Renal cortical epithelial cell (primary cell): Measurements from ENCODE around the gene PRAMEF11. TPM values are rescaled to one million over a fixed set of nuclear protein-coding genes. Genes with fewer than 3 reads are reported as not detected.
"Not testable (repeated sequence)": the region's sequence is repeated elsewhere in the genome, so short reads cannot be mapped to it uniquely, and the experiment has no call there.

Source experiments
- DNase-seq: peaks from one replicate; pipeline ENCODE4 v3.0.0-alpha.2; 2011; ENCODE audit warnings: low read depth
- total RNA-seq: library from RNA; depleted of rRNA; stranded (reverse); fragments of >200 nt; gene quantifications from 2 replicates; pipeline ENCODE4 v1.2.3, GENCODE V29; 2014

The PRAMEF11 gene
- not detected in 2 replicates for total RNA-seq

DNA sequence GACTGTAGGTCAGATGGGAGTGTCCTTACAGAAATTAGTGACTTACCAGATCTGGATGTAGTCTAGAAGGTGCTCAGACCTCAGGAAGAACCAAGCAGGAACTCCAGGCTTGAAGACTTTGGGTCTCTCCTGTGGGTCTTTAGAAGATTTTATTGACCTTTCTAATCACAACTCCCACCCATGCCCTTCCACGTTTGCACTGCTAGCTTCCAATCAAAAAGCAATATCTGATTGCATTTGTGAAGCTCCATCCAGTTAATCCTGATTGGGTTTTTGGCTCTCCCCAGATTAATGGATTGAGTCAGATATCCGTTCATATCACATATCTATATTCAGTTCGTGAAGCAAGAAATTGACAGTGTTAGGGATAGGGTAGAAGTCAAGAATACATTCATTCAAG lies at the start of gene PRAMEF11:
PRAMEF11 (minus strand) TSS at position 101 of the 400 bp plus-strand sequence. CDS start 2,621 bp downstream, outside the sequence.
- DNase-seq, result not testable (repeated sequence)

DNA sequence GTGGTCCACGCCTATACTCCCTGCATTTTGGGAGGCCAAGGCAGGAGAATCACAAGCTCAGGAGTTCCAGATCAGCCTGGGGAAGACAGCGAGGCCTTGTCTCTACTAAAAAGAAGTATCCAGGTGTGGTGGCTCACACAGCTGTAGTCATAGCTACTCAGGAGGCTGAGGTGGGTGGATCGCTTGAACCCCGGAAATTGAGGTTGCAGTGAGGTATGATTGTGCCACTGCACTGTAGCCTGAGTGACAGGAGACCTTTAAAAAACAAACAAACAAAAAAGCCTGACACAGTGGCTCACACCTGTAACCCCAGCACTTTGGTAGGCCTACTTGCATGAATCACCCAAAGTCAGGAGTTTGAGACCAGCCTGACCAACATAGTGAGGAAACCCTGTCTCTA lies 47.2 kb upstream of the PRAMEF11 start:
- DNase-seq, result not testable (repeated sequence)

DNA sequence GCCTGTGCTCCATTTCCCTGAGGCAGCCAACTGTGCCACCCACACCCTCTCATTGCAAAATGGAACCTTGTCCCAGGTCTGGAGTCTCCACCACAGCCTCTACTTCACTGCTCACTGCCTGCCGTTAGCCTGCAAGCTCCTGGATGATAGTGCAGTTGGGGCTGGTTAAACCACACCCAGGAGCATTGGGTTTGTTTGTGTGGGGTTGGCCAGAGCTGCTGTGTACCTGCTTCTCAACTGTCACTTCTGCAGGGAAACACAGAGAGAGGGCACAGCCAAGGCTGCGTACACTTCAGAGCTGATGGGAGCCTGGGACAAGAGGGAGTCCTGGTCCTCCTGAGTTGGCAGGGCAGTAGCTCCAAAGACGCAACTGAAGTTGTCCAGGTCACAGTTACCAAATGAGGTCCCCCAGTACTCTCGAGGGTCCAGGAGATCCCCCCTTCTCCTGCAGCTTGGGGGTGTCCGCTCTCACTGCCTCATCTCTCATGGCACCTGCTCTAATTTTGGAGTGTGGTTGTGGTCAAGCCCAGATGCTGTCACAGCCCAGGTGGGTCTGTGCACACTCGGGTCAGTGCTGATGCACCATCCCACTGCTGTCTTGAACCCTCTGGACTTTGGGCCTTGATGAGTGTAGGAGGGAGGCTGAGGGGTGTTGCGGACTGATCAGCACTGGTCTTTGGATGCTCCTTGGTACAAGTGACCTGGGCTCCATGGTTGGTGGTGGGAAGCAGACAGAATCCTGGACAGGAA lies 32.1 kb upstream of the PRAMEF11 start:
- not testable (repeated sequence) for DNase-seq

DNA sequence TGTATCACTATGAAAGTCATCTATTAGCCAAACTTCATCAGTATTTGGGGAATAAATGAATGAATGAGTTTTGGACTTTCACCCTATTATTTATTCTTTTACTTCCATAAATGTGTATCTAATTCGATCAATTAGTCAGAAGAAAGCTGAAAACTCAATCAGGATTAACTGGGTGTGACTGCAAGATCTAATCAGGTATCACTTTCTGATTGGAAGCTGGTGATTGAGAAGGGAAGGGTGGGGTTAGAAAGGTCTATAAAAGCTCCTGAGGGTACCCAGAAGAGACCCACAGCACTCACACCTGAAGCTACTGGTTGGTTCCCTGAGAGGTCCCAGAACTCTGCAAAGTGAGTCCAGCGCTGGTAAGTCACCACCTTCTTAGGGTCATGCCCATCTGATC lies 25.6 kb upstream of the PRAMEF11 start, which contains the start of gene PRAMEF2:
PRAMEF2 (plus strand) TSS at position 301 of the 400 bp plus-strand sequence. CDS start 1,924 bp downstream, outside the sequence.
- not testable (repeated sequence) for DNase-seq

DNA sequence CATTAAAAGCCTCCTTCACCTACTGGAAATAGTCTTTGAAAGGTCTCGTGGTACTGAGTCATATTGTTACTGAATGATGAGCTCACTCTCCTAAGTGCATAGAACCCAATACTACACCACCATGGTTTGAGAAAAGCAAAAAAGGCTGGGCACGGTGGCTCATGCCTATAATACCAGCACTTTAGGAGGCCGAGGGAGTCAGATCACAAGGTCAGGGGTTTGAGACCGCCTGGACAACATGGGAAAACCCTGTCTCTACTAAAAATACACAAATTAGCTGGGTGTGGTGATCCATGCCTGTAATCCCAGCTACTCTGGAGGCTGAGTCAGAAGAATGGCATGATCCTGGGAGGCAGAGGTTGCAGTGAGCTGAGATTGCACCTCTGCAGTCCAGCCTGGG lies 20.6 kb upstream of the PRAMEF11 start:
- DNase-seq, result no peak

DNA sequence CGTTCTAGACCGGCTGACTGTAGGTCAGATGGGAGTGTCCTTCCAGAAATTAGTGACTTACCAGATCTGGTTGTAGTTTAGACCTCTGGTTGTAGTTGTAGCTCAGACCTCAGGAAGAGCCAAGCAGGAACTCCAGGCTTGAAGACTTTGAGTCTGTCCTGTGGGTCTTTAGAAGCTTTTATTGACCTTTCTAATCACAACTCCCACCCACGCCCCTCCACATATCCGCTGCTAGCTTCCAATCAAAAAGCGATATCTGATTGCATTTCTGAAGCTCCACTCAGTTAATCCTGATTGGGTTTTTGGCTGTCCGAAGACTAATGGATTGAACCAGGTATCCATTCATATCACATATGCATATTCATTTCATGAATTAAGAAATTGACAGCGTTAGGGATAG lies 17.4 kb upstream of the PRAMEF11 start, which contains the start of gene HNRNPCL1:
HNRNPCL1 (minus strand) TSS at position 101 of the 400 bp plus-strand sequence. CDS start 431 bp downstream, outside the sequence.
- DNase-seq, result not testable (repeated sequence)

DNA sequence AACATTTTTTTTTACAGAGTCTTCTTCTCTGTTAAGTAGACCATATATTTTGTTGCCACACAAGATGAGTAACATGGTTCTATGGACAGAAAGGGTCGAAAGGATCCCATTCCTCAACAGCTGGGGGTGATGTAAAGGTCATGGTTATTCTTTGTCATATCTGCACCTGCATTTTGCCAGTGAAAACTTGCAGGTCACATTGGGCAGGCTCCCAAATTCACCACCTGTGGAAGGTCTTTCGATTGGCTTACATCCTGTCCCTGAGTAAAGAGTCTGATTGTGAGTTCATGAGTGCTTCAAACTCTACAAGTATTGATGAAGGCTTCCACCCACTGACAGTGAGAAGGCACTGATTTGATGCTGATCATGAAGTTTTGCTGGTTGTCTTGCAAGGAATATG lies 2.0 kb upstream of the PRAMEF11 start:
- not testable (repeated sequence) for DNase-seq

DNA sequence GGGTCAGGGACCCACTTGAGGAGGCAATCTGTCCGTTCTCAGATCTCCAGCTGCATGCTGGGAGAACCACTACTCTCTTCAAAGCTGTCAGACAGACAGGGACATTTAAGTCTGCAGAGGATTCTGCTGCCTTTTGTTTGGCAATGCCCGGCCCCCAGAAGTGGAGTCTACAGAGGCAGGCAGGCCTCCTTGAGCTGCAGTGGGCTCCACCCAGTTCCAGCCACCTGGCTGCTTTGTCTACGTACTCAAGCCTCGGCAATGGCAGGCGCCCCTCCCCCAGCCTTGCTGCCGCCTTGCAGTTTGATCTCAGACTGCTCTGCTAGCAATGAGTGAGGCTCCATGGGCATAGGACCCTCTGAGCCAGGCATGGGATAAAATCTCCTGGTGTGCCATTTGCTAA lies 12.1 kb downstream of the PRAMEF11 start:
- DNase-seq, result not testable (repeated sequence)

DNA sequence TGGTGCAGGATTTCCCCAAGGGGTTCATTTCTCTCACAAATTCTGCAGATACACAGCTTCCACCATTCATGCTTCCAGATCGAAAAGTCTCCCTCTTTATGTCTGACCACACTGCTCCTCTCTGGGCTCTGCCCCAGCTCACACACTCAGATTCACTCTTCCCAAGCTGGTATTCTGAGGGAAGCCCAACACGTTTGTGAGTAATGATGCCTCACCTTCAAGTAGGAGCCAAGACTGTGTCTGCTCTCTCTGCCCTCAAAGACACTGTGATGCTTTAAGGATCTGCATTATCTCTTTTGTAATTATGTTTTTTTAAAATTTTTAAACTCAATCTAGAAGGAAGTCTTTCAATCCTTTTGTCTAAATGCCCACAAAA lies 19.8 kb downstream of the PRAMEF11 start:
- DNase-seq, result no peak

DNA sequence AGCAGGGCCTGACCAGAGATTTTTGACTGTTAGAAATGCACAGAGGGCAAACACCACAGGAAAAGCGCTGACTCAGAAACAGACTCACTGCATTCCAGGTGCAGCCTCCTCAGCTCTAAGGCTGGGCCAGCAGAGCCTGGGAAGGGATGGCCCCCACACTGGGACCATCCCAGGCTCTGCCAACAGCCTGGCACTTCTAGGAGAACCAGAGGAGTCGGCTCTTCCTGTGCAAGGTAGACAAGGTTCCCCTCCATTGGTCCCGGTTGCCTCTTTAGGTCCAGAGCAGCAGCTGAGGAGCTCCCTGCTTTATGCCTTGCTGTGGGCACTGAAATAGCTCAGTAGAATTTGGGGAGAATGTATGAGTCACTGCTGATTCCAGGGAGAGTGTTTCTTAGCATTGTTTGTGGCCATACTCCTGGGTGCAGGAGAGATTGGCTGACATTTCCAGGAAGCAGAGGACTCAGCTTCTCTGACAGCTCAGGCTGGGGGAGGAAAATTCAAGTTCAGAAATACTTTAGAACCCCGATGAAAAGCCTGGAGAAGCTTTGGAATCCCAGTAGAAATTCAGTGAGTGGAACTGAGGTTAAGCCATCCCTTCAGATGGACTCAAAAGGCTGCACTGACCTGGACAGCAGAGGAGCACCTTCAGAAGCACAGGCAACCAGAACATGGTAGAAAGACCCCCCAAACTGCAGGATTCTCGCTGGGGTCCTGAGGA lies 20.4 kb downstream of the PRAMEF11 start:
- DNase-seq, result peak; percentile 19

DNA sequence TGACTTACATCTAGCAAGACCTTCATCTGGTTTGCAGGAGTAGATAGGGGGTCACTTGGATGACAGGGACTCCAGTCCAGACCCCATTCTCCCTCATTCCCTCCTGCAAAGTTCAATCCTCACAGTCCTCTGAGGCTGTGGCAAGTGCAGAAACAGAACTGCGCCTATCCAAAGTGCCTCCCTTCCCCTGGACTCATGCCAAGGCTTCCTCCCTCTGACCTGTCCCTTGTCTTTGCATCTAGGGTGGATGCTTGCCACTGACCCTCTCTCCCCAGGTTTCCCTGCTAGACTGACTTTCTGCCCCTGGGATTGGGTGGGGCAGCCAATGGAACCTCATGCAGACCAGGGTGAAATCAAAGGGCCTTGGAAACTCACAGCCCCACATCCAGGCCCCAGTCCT lies 21.3 kb downstream of the PRAMEF11 start:
- no peak for DNase-seq

DNA sequence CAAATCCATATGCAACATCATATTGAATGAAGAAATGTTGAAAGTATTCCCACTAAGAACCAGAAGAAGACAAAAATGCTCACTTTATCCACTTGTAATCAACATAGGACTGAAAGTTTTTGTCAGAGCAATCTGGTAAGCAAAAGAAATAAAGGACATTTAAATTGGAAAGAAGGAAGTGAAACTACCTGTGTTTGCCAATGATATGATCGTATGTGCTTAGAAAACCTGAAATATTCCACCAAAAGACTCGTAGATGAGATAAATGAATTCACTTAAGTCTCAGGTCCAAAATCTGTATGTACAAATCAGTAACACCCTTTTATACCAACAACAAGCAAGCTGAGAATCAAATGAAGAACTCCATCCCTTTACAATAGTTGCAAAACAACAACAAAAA lies 31.5 kb downstream of the PRAMEF11 start:
- no peak for DNase-seq

DNA sequence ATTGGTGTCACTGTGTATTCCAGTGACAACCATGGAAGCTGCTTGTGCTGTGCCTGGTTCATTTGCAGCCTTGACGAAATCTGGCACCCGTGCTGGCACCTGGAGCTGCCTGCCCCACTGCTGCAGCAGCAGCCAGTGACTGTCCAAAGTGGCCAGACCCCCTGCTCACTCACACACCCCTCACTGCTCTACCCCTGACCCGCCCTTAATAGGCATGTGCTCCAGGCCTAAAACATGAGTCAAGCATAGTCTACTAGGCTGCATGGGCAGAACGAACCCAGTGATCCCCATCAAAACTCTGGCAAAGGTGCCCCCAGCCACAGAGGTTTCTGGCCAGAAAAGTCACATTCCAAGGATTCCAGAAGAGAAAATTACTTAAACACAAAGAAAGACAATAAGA lies 32.3 kb downstream of the PRAMEF11 start:
- DNase-seq, result peak; percentile 6

DNA sequence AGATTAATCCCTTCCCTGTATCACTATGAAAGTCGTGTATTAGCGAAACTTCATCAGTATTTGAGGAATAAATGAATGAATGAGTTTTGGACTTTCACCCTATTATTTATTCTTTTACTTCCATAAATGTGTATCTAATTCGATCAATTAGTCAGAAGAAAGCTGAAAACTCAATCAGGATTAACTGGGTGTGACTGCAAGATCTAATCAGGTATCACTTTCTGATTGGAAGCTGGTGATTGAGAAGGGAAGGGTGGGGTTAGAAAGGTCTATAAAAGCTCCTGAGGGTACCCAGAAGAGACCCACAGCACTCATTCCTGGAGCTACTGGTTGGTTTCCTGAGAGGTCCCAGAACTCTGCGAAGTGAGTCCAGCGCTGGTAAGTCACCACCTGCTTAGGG lies 40.1 kb downstream of the PRAMEF11 start, which contains the start of gene PRAMEF1:
PRAMEF1 (plus strand) TSS at position 301 of the 400 bp plus-strand sequence. CDS start 1,831 bp downstream, outside the sequence.
- not testable (repeated sequence) for DNase-seq

DNA sequence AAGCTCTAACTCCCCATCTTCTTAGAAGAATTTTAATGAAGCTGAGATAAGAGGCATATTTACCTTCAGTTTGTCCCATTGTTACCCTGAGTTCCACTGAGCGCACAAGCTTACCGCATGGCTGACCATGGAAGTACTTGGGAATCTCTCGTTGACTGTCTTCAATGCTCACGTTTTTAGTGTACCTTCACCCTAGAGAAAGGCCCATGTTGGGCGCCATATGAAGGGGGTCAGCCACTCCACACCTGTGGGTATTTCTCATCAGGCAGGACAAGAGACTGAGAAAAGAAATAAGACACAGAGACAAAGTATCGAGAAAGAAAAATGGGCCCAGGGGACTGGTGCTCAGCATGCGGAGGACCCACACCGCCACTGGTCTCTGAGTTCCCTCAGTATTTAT lies 46.5 kb downstream of the PRAMEF11 start:
- DNase-seq, result not testable (repeated sequence)

DNA sequence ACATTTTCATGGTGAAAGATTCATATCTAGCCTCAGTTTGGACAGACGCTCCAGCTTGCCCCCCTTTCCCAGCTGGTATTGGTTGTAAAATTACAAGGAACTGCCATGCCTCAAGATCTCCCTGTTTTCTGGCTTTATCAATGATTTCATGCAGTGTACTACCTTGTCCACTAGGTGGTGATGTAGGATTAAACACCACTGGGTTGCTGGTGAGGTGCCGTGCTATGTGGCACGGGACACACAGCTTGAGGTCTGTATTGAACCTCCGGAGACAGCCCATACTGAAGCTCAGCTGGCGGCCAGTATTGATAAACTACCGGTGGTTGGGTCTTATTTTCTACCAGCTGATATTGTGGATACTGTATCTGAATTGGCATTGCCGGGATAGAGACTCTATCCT lies 47.4 kb downstream of the PRAMEF11 start:
- not testable (repeated sequence) for DNase-seq

DNA sequence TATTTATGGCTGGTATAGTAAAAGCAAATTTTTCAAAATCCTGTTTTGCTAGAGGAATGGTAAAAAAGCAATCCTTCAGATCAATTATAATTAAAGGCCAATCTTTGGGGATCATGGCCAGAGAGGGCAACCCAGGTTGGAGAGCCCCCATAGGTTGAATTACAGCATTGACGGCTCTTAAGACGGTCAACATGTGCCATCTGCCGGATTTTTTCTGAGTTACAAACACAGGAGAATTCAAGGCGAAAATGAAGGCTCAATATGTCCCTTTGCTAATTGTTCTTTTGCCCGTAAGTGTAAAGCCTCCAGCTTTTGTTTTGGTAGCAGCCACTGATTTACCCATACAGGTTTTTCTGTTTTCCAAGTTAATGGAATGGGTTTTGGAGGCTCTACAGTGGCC lies 49.7 kb downstream of the PRAMEF11 start:
- not testable (repeated sequence) for DNase-seq

DNA sequence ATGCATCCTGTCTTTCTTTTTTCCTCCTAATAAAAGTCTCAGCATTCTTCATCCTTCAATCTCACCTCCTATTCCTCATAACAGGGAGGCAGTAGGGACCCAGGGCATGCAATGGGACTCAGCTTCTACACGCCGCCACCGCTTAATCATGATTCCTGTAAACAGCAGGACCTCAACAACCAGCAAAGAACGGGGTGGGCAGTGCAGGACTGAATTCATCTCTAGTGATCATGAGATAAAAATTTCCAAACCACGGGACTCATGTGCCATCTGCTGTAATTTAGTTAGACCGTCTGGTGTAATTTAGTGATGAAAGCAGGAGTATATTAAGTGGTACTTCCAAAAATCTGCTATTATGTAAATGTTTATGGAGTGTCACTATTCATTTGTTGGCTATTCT lies 52.3 kb downstream of the PRAMEF11 start:
- no peak for DNase-seq

DNA sequence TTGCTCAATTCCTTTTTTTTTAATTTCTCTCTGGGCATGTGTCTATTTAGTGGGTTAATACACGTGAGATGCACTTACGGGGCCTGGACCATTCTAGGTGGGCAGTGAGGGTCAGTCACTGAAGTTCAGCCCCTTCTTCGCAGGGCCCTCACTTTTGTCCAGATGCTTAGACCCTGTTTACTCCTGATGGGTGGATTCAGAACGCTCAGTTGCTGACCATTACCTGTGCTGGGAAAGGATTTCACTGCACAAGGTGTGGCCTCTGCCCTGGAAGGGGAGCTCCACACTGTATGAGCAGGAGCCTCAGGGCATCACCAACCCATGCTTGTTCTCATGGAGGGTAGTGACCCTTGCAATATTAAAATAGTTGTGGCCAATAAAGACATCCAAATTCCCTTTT lies 53.1 kb downstream of the PRAMEF11 start:
- DNase-seq, result no peak

DNA sequence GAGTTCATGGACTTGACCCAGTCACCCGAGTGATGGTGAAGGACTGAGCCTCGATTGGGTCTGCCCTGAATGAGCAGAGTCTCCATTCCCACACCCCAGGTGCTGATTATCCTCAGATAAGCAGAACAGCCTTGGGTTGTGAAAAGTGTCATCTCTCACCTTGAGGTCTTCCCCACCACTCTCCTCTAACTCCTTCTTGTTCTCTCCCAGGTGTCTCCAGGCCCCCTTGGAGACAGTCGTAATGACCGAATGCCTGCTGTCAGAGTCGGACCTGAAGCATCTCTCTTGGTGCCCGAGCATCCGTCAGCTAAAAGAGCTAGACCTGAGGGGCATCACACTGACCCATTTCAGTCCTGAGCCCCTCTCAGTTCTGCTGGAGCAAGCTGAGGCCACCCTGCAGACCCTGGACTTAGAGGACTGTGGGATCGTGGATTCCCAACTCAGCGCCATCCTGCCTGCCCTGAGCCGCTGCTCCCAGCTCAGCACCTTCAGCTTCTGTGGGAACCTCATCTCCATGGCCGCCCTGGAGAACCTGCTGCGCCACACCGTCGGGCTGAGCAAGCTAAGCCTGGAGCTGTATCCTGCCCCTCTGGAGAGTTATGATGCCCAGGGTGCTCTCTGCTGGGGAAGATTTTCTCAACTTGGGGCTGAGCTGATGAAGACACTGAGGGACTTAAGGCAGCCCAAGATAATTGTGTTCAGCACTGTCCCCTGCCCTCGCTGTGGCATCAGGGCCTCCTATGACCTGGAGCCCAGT lies 54.2 kb downstream of the PRAMEF11 start:
- no peak for DNase-seq

DNA sequence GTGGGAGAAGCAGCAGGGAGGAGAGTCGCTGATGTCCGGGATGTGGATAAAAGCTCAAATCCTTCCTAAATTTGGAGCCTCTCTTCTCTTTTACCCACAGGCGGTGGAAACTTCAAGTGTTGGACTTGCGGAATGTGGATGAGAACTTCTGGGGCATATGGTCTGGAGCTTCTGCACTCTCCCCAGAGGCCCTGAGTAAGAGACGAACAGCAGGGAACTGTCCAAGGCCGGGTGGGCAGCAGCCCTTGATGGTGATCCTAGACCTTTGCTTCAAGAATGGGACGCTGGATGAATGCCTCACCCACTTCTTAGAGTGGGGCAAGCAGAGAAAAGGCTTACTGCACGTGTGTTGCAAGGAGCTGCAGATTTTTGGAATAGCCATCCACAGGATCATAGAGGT lies 55.8 kb downstream of the PRAMEF11 start:
- no peak for DNase-seq

DNA sequence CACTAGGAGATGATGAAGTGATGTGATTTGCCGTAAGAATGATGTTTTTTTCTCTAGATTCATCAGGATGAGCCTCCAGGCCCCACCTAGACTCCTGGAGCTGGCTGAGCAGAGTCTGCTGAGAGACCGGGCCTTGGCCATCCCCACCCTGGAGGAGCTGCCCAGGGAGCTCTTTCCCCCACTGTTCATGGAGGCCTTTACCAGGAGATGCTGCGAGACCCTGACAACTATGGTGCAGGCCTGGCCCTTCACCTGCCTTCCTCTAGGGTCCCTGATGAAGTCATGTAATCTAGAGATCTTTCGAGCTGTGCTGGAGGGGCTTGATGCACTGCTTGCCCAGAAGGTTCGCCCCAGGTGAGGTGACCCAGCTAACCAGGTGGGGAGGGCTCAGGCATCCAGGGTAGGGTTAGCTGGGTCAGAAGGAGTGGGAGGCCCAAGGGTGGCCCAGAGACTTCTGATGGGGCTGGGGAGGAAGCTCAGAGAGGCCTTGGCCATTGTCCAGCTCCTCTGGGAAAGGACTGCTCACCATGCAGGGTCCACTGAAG lies 56.3 kb downstream of the PRAMEF11 start:
- no peak for DNase-seq
